Measurements from ENCODE around the gene KDM2A.
A peak's percentile ranks its signal among the peaks of the same experiment; 100 is the strongest.

Gene KDM2A

GRCh38 chr11:67279589-67280340 lies 160.7 kb downstream of the KDM2A start:
- Mint-ChIP-seq H3K4me1 (ENCODE audit: low read depth) (peaks cover 47% of the 10 kb centered on the region), H3K36me3 (ENCODE audit: low read depth) (peaks cover 42% of the 10 kb centered on the region), H3K9me3 (no peaks in the 10 kb centered on the region), H3K27ac (peak overlapping the region; percentile 83), H3K27me3 (ENCODE audit: low read depth) (no peaks in the 10 kb centered on the region), H3K4me3 (no peak overlapping the region)

GRCh38 chr11:67280341-67280787 lies 161.3 kb downstream of the KDM2A start:
- peak overlapping the region; percentile 83 for H3K27ac Mint-ChIP-seq

GRCh38 chr11:67280788-67281551 lies 161.9 kb downstream of the KDM2A start:
- no peak overlapping the region for H3K27ac Mint-ChIP-seq
- no peaks in the 10 kb centered on the region for H3K27me3 Mint-ChIP-seq (ENCODE audit: low read depth)
- no peak overlapping the region for H3K4me3 Mint-ChIP-seq
- H3K36me3 Mint-ChIP-seq (ENCODE audit: low read depth) = peaks cover 37% of the 10 kb centered on the region
- H3K4me1 Mint-ChIP-seq (ENCODE audit: low read depth) = peaks cover 38% of the 10 kb centered on the region
- H3K9me3 Mint-ChIP-seq = no peaks in the 10 kb centered on the region

More at GRCh38 chr11:67280341-67280787, 161.3 kb downstream of the KDM2A start:
- H3K4me3 Mint-ChIP-seq = no peak overlapping the region
- peaks cover 44% of the 10 kb centered on the region for H3K4me1 Mint-ChIP-seq (ENCODE audit: low read depth)
- no peaks in the 10 kb centered on the region for H3K9me3 Mint-ChIP-seq
- H3K27me3 Mint-ChIP-seq (ENCODE audit: low read depth) = no peaks in the 10 kb centered on the region
- peaks cover 42% of the 10 kb centered on the region for H3K36me3 Mint-ChIP-seq (ENCODE audit: low read depth)

- Mint-ChIP-seq H3K4me3 (no peak overlapping the region), H3K27ac (no peak overlapping the region), H3K36me3 (ENCODE audit: low read depth) (peaks cover 36% of the 10 kb centered on the region), H3K4me1 (ENCODE audit: low read depth) (peaks cover 37% of the 10 kb centered on the region), H3K27me3 (ENCODE audit: low read depth) (no peaks in the 10 kb centered on the region), H3K9me3 (no peaks in the 10 kb centered on the region)
Observed at GRCh38 chr11:67281552-67282150, 162.6 kb downstream of the KDM2A start.

DNA sequence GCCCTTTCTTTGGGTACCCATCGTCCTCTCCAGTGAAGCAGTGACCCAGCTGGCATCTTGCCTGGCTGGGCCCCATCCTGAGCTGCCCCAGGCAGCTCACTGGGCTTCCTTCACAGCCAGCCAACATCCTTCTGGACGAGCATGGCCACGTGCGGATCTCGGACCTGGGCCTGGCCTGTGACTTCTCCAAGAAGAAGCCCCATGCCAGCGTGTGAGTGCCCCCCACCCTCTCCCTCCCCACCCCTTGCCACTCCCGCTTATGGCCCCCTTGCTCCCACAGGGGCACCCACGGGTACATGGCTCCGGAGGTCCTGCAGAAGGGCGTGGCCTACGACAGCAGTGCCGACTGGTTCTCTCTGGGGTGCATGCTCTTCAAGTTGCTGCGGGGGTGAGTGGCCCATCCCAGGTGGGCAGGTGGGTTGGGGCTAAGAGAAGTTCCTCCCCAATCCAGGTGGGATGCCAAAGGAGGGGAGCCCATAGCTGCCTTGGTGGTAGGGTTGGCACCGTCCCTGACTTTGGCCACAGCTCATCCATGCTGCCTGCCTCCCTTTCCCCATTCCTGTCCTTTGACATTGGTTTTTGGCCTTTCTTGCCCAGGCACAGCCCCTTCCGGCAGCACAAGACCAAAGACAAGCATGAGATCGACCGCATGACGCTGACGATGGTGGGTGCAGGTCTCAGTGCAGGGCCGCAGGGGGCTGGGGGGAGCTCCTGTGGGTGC lies 163.3 kb downstream of the KDM2A start:
- Mint-ChIP-seq H3K9me3 (no peaks in the 10 kb centered on the region), H3K36me3 (ENCODE audit: low read depth) (peaks cover 41% of the 10 kb centered on the region), H3K4me1 (ENCODE audit: low read depth) (peaks cover 38% of the 10 kb centered on the region), H3K4me3 (no peak overlapping the region), H3K27ac (peak overlapping the region; percentile 55), H3K27me3 (ENCODE audit: low read depth) (no peaks in the 10 kb centered on the region)

GRCh38 chr11:67282876-67283371 lies 163.9 kb downstream of the KDM2A start:
- H3K4me1 Mint-ChIP-seq (ENCODE audit: low read depth) = peaks cover 38% of the 10 kb centered on the region
- H3K4me3 Mint-ChIP-seq = no peak overlapping the region
- H3K27ac Mint-ChIP-seq = peak overlapping the region; percentile 55
- peaks cover 39% of the 10 kb centered on the region for H3K36me3 Mint-ChIP-seq (ENCODE audit: low read depth)
- no peaks in the 10 kb centered on the region for H3K9me3 Mint-ChIP-seq
- no peaks in the 10 kb centered on the region for H3K27me3 Mint-ChIP-seq (ENCODE audit: low read depth)

- peaks cover 40% of the 10 kb centered on the region for H3K4me1 Mint-ChIP-seq (ENCODE audit: low read depth)
- peaks cover 39% of the 10 kb centered on the region for H3K36me3 Mint-ChIP-seq (ENCODE audit: low read depth)
Observed at GRCh38 chr11:67283481-67283963, 164.5 kb downstream of the KDM2A start.

GRCh38 chr11:67284811-67285540 lies 165.9 kb downstream of the KDM2A start:
- peaks cover 36% of the 10 kb centered on the region for H3K4me1 Mint-ChIP-seq (ENCODE audit: low read depth)
- H3K27me3 Mint-ChIP-seq (ENCODE audit: low read depth) = no peaks in the 10 kb centered on the region
- peaks cover 28% of the 10 kb centered on the region for H3K36me3 Mint-ChIP-seq (ENCODE audit: low read depth)
- H3K27ac Mint-ChIP-seq = peak overlapping the region; percentile 31
- H3K4me3 Mint-ChIP-seq = no peak overlapping the region
- no peaks in the 10 kb centered on the region for H3K9me3 Mint-ChIP-seq

More at GRCh38 chr11:67283481-67283963, 164.5 kb downstream of the KDM2A start:
- Mint-ChIP-seq H3K27me3 (ENCODE audit: low read depth) (no peaks in the 10 kb centered on the region), H3K27ac (no peak overlapping the region), H3K9me3 (no peaks in the 10 kb centered on the region), H3K4me3 (no peak overlapping the region)

DNA sequence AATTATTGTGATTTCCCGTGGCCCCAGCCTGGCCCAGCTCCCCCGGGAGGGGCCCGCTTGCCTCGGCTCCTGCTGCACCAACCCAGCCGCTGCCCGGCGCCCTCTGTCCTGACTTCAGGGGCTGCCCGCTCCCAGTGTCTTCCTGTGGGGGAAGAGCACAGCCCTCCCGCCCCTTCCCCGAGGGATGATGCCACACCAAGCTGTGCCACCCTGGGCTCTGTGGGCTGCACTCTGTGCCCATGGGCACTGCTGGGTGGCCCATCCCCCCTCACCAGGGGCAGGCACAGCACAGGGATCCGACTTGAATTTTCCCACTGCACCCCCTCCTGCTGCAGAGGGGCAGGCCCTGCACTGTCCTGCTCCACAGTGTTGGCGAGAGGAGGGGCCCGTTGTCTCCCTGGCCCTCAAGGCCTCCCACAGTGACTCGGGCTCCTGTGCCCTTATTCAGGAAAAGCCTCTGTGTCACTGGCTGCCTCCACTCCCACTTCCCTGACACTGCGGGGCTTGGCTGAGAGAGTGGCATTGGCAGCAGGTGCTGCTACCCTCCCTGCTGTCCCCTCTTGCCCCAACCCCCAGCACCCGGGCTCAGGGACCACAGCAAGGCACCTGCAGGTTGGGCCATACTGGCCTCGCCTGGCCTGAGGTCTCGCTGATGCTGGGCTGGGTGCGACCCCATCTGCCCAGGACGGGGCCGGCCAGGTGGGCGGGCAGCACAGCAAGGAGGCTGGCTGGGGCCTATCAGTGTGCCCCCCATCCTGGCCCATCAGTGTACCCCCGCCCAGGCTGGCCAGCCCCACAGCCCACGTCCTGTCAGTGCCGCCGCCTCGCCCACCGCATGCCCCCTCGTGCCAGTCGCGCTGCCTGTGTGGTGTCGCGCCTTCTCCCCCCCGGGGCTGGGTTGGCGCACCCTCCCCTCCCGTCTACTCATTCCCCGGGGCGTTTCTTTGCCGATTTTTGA lies 166.8 kb downstream of the KDM2A start:
- H3K4me1 Mint-ChIP-seq (ENCODE audit: low read depth) = peaks cover 38% of the 10 kb centered on the region
- peak overlapping the region; percentile 95 for H3K27ac Mint-ChIP-seq
- peak overlapping the region; percentile 80 for H3K4me3 Mint-ChIP-seq
- H3K9me3 Mint-ChIP-seq = no peaks in the 10 kb centered on the region
- peaks cover 29% of the 10 kb centered on the region for H3K36me3 Mint-ChIP-seq (ENCODE audit: low read depth)
- no peaks in the 10 kb centered on the region for H3K27me3 Mint-ChIP-seq (ENCODE audit: low read depth)

- Mint-ChIP-seq H3K9me3 (no peaks in the 10 kb centered on the region), H3K4me1 (ENCODE audit: low read depth) (peaks cover 40% of the 10 kb centered on the region), H3K4me3 (peak overlapping the region; percentile 80), H3K27ac (peak overlapping the region; percentile 95), H3K36me3 (ENCODE audit: low read depth) (peaks cover 31% of the 10 kb centered on the region), H3K27me3 (ENCODE audit: low read depth) (no peaks in the 10 kb centered on the region)
Observed at GRCh38 chr11:67286621-67287333, 167.7 kb downstream of the KDM2A start.

DNA sequence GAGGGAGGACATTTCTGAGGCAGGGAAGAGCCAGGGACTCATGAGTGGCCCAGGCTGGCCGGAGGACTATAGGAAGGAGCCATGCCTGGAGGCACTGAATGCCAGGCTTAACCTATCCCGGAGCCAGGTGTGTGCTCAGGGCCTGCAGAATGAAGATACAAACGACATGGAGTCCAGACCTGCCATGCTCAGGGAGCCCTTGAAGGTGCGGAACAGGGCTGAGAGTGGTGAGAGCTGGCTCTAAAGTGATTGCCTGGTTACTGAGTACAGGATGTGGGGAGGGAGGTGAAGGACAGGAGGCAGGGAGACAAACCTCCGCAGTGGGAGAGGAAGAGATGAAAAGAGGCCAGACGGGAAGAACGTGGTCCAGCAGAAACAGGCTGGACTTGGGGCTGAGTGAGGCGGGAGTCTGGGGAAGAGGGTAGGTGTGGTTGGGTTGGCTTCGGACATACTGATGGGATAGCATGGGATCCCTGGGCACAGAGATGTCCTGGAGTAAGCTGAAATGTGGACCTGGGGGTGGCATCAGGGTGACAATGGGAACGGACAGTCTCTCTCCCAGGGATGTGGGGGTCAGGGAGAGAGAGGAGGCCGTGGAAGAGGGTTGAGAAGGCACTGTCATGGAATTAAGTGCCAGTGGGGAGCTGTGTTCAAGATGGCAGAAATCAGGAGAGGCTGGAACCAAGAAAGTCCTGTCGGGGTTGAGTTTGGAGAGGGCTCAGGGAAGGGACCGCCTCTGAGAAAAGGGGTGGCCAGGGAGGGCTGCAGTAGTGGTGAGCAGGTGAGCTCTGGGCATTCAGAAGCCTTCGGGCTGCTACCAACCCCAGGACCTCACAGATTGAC lies 168.5 kb downstream of the KDM2A start:
- no peaks in the 10 kb centered on the region for H3K27me3 Mint-ChIP-seq (ENCODE audit: low read depth)
- H3K27ac Mint-ChIP-seq = peak overlapping the region; percentile 95
- H3K9me3 Mint-ChIP-seq = no peaks in the 10 kb centered on the region
- peaks cover 40% of the 10 kb centered on the region for H3K4me1 Mint-ChIP-seq (ENCODE audit: low read depth)
- H3K4me3 Mint-ChIP-seq = peak overlapping the region; percentile 80
- peaks cover 30% of the 10 kb centered on the region for H3K36me3 Mint-ChIP-seq (ENCODE audit: low read depth)

- peak overlapping the region; percentile 80 for H3K4me3 Mint-ChIP-seq
- H3K27ac Mint-ChIP-seq = peak overlapping the region; percentile 95
- H3K4me1 Mint-ChIP-seq (ENCODE audit: low read depth) = peaks cover 41% of the 10 kb centered on the region
- no peaks in the 10 kb centered on the region for H3K27me3 Mint-ChIP-seq (ENCODE audit: low read depth)
- H3K9me3 Mint-ChIP-seq = no peaks in the 10 kb centered on the region
- peaks cover 32% of the 10 kb centered on the region for H3K36me3 Mint-ChIP-seq (ENCODE audit: low read depth)
Observed at GRCh38 chr11:67288198-67288451, 169.1 kb downstream of the KDM2A start.
